Measurements from ENCODE around the gene TMCO5A. TPM values are rescaled to one million over a fixed set of nuclear protein-coding genes. Genes with fewer than 3 reads are reported as not detected.

The TMCO5A gene
- total RNA-seq, 2 donors from 2014 or later, result 2.8 TPM; not detected in 1

GRCh38 chr15:37898362-37898761 is 36.1 kb upstream of the TMCO5A start:
- H3K4me3 ChIP-seq, result no peak overlapping the region
- TF ChIP-seq CTCF (IDR thresholded peaks at IDR 0.05) (no peak), POLR2A (IDR thresholded peaks at IDR 0.05) (no peak), POLR2AphosphoS5 (IDR thresholded peaks at IDR 0.05) (no peak)
- DNase-seq (ENCODE audit: low spot score), result no peak
- no peak overlapping the region for H3K27ac ChIP-seq
- no peaks in the 10 kb centered on the region for H3K36me3 ChIP-seq
- no peaks in the 10 kb centered on the region for H3K4me1 ChIP-seq (replicated peaks)
- H3K9me3 ChIP-seq, result no peaks in the 10 kb centered on the region
- intact Hi-C loops (cut with DNase I), result no loop called here
- no peaks in the 10 kb centered on the region for H3K27me3 ChIP-seq (replicated peaks; ENCODE audit: insufficient read depth)
- WGBS, result 95% methylated on average over 2 of the region's 2 CpGs

DNA sequence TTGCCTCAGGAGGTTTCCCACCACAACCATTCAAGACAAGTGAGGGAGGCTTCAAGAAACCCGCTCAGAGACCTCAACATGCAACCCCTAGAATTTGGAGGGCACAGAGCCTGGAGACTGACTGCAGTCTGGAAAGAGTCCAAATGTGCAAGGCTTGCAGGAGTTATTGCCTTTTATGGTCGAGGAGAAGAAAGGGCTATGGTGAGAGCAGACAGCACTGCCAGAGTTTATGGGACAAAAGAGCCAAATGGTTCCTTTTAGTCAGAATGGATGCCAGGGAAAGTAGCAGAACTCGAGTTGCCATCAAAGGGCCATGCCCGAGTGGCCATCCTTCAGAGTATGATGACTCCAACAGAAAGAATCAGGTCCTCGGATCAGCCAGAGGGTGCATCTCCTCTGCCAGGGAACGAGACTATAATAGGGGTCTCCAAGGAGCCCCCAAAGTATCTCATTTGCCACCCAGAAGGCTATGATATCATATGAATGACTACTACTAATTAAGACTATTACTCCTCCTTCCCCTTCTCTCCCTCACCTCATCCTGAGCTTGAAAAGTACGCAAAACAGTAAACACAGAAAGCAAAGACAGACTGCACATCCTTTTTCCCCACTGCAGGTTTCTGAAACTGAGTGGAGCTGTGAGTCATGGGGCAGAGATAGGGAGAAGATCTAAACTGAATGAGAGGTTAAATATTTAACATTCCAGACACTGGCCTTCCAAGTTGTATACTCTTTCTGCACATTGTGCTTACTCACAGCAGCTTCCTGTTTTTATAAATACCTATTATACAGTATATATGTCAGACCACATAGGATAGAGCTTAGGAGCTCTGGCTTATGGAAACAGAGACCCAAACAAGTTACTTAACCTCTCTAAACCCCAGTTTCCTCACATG is 33.9 kb upstream of the TMCO5A start:
- H3K27ac ChIP-seq, result no peak overlapping the region

DNA sequence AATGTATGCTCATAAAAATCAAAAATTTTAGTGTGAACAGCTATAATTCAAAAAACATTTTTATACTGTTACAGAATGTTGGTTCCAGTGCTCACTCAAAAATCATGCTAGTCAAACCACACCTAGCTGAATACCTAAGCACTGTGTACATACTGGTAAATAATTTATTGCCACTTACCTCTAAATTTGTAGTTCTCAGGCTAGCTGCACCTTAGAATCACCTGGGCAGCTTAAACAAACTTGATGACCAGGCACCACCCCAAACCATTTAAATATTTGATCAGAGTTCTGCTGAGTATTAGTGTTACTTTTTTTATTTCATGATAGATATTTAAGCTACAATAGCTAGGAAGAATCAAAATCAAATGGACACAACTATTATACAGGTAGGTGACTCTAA is 32.3 kb upstream of the TMCO5A start:
- H3K4me1 ChIP-seq (replicated peaks), result no peaks in the 10 kb centered on the region
- no peak overlapping the region for H3K4me3 ChIP-seq
- TF ChIP-seq POLR2A (IDR thresholded peaks at IDR 0.05) (no peak), CTCF (IDR thresholded peaks at IDR 0.05) (no peak)
- H3K27me3 ChIP-seq (replicated peaks; ENCODE audit: insufficient read depth), result no peaks in the 10 kb centered on the region
- H3K27ac ChIP-seq, result no peak overlapping the region
- intact Hi-C loops (cut with DNase I), result no loop called here
- DNase-seq (ENCODE audit: low spot score), result no peak
- H3K9me3 ChIP-seq, result no peaks in the 10 kb centered on the region
- no peaks in the 10 kb centered on the region for H3K36me3 ChIP-seq

More for the DNA sequence above, 33.9 kb upstream of the TMCO5A start:
- no peaks in the 10 kb centered on the region for H3K4me1 ChIP-seq (replicated peaks)
- TF ChIP-seq POLR2A (IDR thresholded peaks at IDR 0.05) (no peak), POLR2AphosphoS5 (IDR thresholded peaks at IDR 0.05) (no peak), CTCF (IDR thresholded peaks at IDR 0.05) (no peak)
- DNase-seq (ENCODE audit: low spot score), result no peak
- H3K36me3 ChIP-seq, result no peaks in the 10 kb centered on the region
- WGBS, result 44% methylated on average over 7 of the region's 7 CpGs
- no peaks in the 10 kb centered on the region for H3K27me3 ChIP-seq (replicated peaks; ENCODE audit: insufficient read depth)
- H3K9me3 ChIP-seq, result no peaks in the 10 kb centered on the region
- no peak overlapping the region for H3K4me3 ChIP-seq
- intact Hi-C loops (cut with DNase I), result no loop called here

DNA sequence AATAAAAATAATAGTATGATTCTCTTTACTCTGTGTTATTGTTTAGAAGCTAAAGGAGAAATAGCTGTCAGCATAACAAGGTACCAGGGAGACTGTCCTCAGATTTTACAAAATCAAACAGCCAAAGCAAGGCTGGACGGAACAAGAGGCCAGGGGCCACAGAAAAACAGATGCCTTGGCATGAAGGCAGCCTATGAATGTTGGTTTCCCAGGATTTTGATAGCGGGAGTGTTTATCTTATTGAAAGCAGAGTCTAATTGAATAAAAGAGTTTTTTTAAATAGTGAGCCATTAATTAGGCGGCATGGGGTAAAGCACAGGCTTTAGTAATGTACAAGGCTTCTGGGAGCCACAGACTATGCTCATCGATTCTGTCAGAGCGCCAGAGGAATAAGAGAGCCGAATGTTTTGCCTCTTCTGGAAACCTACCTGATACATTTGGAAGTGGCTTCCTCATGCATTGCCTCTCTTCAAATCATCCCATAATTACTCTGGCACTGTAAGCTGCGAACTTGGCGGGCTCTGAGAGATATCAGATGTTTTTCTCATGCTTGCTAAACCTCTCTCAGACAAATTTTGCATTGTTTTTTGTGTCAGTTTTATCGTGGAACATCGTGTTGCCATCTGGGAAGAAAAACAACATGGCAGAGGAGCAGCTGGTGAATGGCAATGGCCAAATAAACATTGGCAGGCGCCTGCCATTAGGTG is 30.4 kb upstream of the TMCO5A start:
- Histone ChIP-seq H3K27ac (no peak overlapping the region), H3K27me3 (replicated peaks; ENCODE audit: insufficient read depth) (no peaks in the 10 kb centered on the region), H3K4me3 (no peak overlapping the region), H3K9me3 (no peaks in the 10 kb centered on the region), H3K4me1 (replicated peaks) (no peaks in the 10 kb centered on the region), H3K36me3 (no peaks in the 10 kb centered on the region)
- no peak for DNase-seq (ENCODE audit: low spot score)
- WGBS, result 75% methylated on average over 11 of the region's 11 CpGs
- TF ChIP-seq CTCF (IDR thresholded peaks at IDR 0.05) (no peak), POLR2AphosphoS5 (IDR thresholded peaks at IDR 0.05) (no peak), POLR2A (IDR thresholded peaks at IDR 0.05) (no peak)
- intact Hi-C loops (cut with DNase I), result no loop called here

Measured in prostate gland (tissue), 2 donors.